Measurements from ENCODE around the gene MAP3K8.
A peak's percentile ranks its signal among the peaks of the same experiment; 100 is the strongest.

DNA sequence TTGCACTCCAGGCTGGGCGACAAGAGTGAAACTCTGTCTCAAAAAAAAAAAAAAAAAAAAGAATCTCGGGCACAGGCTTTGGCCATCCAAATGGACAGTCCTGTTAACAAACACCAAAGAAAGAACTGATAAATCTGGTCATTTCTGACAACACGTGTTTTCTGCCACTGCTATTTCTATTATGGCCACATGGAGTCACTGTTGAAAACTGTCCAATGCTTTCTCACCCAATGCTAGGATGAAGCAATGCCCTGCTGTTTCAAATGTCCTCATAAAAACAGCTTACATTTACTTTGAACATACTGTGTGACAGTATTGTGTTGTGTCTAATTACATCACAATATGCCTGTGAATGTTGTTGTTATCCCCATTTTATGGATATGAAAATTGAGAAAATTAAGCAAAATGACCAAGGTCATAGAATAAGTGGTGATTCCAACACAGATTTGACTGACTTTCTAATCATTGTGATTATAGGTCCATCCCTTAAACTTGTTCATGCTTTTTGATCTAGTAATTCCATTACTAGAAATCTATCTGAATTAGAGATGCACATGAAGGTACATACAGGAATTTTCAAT, 19.9 kb upstream of the MAP3K8 start:
- TF ChIP-seq, protein P1, sequence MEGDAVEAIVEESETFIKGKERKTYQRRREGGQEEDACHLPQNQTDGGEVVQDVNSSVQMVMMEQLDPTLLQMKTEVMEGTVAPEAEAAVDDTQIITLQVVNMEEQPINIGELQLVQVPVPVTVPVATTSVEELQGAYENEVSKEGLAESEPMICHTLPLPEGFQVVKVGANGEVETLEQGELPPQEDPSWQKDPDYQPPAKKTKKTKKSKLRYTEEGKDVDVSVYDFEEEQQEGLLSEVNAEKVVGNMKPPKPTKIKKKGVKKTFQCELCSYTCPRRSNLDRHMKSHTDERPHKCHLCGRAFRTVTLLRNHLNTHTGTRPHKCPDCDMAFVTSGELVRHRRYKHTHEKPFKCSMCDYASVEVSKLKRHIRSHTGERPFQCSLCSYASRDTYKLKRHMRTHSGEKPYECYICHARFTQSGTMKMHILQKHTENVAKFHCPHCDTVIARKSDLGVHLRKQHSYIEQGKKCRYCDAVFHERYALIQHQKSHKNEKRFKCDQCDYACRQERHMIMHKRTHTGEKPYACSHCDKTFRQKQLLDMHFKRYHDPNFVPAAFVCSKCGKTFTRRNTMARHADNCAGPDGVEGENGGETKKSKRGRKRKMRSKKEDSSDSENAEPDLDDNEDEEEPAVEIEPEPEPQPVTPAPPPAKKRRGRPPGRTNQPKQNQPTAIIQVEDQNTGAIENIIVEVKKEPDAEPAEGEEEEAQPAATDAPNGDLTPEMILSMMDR (IDR thresholded peaks at IDR 0.05; ENCODE audit: extremely low read depth in 1 of 2, insufficient read depth in 1 of 2, low read depth in 1 of 2, low read length in 2 of 2), result peak; percentile 59 to 64
- no peak for TF ChIP-seq EZH2 (IDR thresholded peaks at IDR 0.05; ENCODE audit: borderline replicate concordance, low read depth, low read length, severe bottlenecking)
- TF ChIP-seq POLR2AphosphoS5 (IDR thresholded peaks at IDR 0.05; ENCODE audit: insufficient read depth, low read depth, low read length), result no peak
- TF ChIP-seq MYC (IDR thresholded peaks at IDR 0.05; ENCODE audit: low read depth, low read length), result no peak
- TF ChIP-seq JUN (IDR thresholded peaks at IDR 0.05; ENCODE audit: borderline replicate concordance, insufficient read depth, insufficient read length, low read depth), result no peak

All from endothelial cell of umbilical vein (primary cell).